HepG2 (cell line): ENCODE data around the gene PPAT.
"Not testable (repeated sequence)": the region's sequence is repeated elsewhere in the genome, so short reads cannot be mapped to it uniquely, and the experiment has no call there.

Experiments used
- ATF7 ChIP-seq, 2 experiments: fragments of 450-650 bp in 1 of 2; sonication (generic) in 1 of 2; formaldehyde crosslinking in 1 of 2; IDR thresholded peaks; 2 replicates each; pipeline versions ENCODE4 v1.4.0 to v1.6.1; 2016 to 2020; ENCODE audit warnings: antibody characterized with exemption in 1 of 2, mild to moderate bottlenecking in 1 of 2, missing genetic modification reagents in 1 of 2
- MLX ChIP-seq: IDR thresholded peaks from 2 replicates; pipeline ENCODE4 v1.6.1; 2016

- not testable (repeated sequence) for TF ChIP-seq MLX (CRISPR knock-in tag); ATF7 (IDR thresholded peaks at IDR 0.05); ATF7 (CRISPR knock-in tag; IDR thresholded peaks at IDR 0.05)
These were observed 72.4 kb downstream of the PPAT start for GRCh38 chr4:56362981-56363380.
